Hepatocyte (in vitro differentiated cells): ENCODE measurements around the gene ZFHX3. TPM values are rescaled to one million over a fixed set of nuclear protein-coding genes. Genes with fewer than 3 reads are reported as not detected.
A peak's percentile ranks its signal among the peaks of the same experiment; 100 is the strongest.

ENCODE experiments used
- DNase-seq: peaks from one replicate; pipeline ENCODE4 v3.0.0-alpha.2; 2016; ENCODE audit warnings: low spot score
- H2AFZ ChIP-seq: fragments of 200-600 bp; sonication (generic); 2 replicates; pipeline ENCODE4 v1.6.0; 2016; ENCODE audit warnings: antibody characterized with exemption, mild to moderate bottlenecking
- H3K27ac ChIP-seq: fragments of 200-600 bp; sonication (generic); 2 replicates; pipeline ENCODE4 v1.5.1; 2016; ENCODE audit warnings: mild to moderate bottlenecking
- H3K27me3 ChIP-seq: fragments of 200-600 bp; sonication (generic); 2 replicates; pipeline ENCODE4 v1.6.1; 2016
- H3K36me3 ChIP-seq: fragments of 200-600 bp; sonication (generic); replicated peaks from 2 replicates; pipeline ENCODE4 v1.5.1; 2016; ENCODE audit warnings: low read depth; ENCODE audit not compliant: insufficient read depth
- H3K4me1 ChIP-seq: fragments of 200-600 bp; sonication (generic); 2 replicates; pipeline ENCODE4 v1.5.1; 2016; ENCODE audit warnings: mild to moderate bottlenecking, moderate library complexity; ENCODE audit not compliant: insufficient read depth
- H3K4me2 ChIP-seq: fragments of 200-600 bp; sonication (generic); 2 replicates; pipeline ENCODE4 v1.6.0; 2016
- H3K4me3 ChIP-seq: fragments of 200-600 bp; sonication (generic); 2 replicates; pipeline ENCODE4 v1.5.1; 2016; ENCODE audit warnings: mild to moderate bottlenecking
- H3K79me2 ChIP-seq: fragments of 200-600 bp; sonication (generic); 2 replicates; pipeline ENCODE4 v1.6.0; 2017; ENCODE audit warnings: mild to moderate bottlenecking
- H3K9me2 ChIP-seq: fragments of 200-600 bp; sonication (generic); replicated peaks from 2 replicates; pipeline ENCODE4 v1.6.0; 2017; ENCODE audit warnings: mild to moderate bottlenecking; ENCODE audit not compliant: insufficient read depth
- H3K9me3 ChIP-seq: fragments of 200-600 bp; sonication (generic); 2 replicates; pipeline ENCODE4 v1.5.1; 2016; ENCODE audit warnings: low read depth, mild to moderate bottlenecking
- H4K20me1 ChIP-seq: fragments of 200-600 bp; sonication (generic); 2 replicates; pipeline ENCODE4 v1.6.0; 2016; ENCODE audit warnings: mild to moderate bottlenecking; ENCODE audit not compliant: insufficient read depth, poor library complexity, severe bottlenecking
- CTCF ChIP-seq: fragments of 200-600 bp; sonication (generic); IDR thresholded peaks from 2 replicates; pipeline ENCODE4 v1.5.1; 2016; ENCODE audit warnings: antibody characterized with exemption, mild to moderate bottlenecking; ENCODE audit not compliant: poor library complexity
- EZH2 ChIP-seq: fragments of 200-600 bp; sonication (generic); IDR thresholded peaks from 2 replicates; pipeline ENCODE4 v1.6.1; 2016; ENCODE audit warnings: antibody characterized with exemption, mild to moderate bottlenecking, borderline replicate concordance
- EZH2phosphoT487 ChIP-seq: fragments of 200-600 bp; sonication (generic); IDR thresholded peaks from one replicate; pipeline ENCODE4 v1.6.1; 2018; ENCODE audit warnings: antibody characterized with exemption, mild to moderate bottlenecking, low read depth, moderate library complexity; ENCODE audit not compliant: unreplicated experiment, severe bottlenecking
- WGBS: methylation state at CpG from one replicate; pipeline ENCODE4 v1.1.6; 2016; ENCODE audit warnings: low lambda C conversion rate; ENCODE audit errors: missing lambda C conversion rate; 5-methylcytosine and 5-hydroxymethylcytosine counted together
- polyA plus RNA-seq: library from polyadenylated mRNA; unstranded; fragments of >200 nt; fragmentation: Nextera tagmentation; extraction: Ambion mirVana; gene quantifications from 2 replicates; pipeline ENCODE4 v1.2.1, GENCODE V29; 2016
- total RNA-seq: library from RNA; depleted of rRNA; stranded (reverse); fragments of >200 nt; gene quantifications from 2 replicates; pipeline ENCODE4 v1.2.3, GENCODE V29; 2014

Gene ZFHX3
- total and polyA plus RNA-seq, 2 experiments from 2014 or later: 6.4 to 11.6 TPM

GRCh38 chr16:73048292-73049080 is 558 bp upstream of the ZFHX3 start:
- no peaks in the 10 kb centered on the region for H3K27me3 ChIP-seq
- H2AFZ ChIP-seq: peak overlapping the region; percentile 51
- H3K4me2 ChIP-seq: peak overlapping the region; percentile 93
- peaks cover 94% of the 10 kb centered on the region for H3K79me2 ChIP-seq
- peak overlapping the region; percentile 98 for H3K27ac ChIP-seq
- H3K36me3 ChIP-seq: no peaks in the 10 kb centered on the region
- peaks cover 86% of the 10 kb centered on the region for H3K4me1 ChIP-seq
- no peaks in the 10 kb centered on the region for H3K9me3 ChIP-seq
- H4K20me1 ChIP-seq: peaks cover 3% of the 10 kb centered on the region
- peak; percentile 65 for DNase-seq
- 17% methylated on average over 15 of the region's 57 CpGs for WGBS
- H3K4me3 ChIP-seq: peak overlapping the region; percentile 86
- TF ChIP-seq EZH2 (no peak), CTCF (no peak), EZH2phosphoT487 (no peak)
- no peaks in the 10 kb centered on the region for H3K9me2 ChIP-seq

GRCh38 chr16:73047221-73047535 is 750 bp downstream of the ZFHX3 start:
- H3K27ac ChIP-seq: peak overlapping the region; percentile 98
- 38% methylated on average over 6 of the region's 6 CpGs for WGBS

GRCh38 chr16:73046849-73047214 is 1.1 kb downstream of the ZFHX3 start:
- peaks cover 81% of the 10 kb centered on the region for H3K4me1 ChIP-seq
- WGBS: 44% methylated on average over 4 of the region's 4 CpGs
- no peak for DNase-seq
- no peak for TF ChIP-seq CTCF
- TF ChIP-seq EZH2phosphoT487: no peak
- no peak for TF ChIP-seq EZH2
- peak overlapping the region; percentile 93 for H3K4me2 ChIP-seq
- H3K9me3 ChIP-seq: no peaks in the 10 kb centered on the region
- H2AFZ ChIP-seq: no peak overlapping the region
- H3K27me3 ChIP-seq: no peaks in the 10 kb centered on the region
- no peaks in the 10 kb centered on the region for H3K36me3 ChIP-seq
- H3K79me2 ChIP-seq: peaks cover 94% of the 10 kb centered on the region
- H3K9me2 ChIP-seq: no peaks in the 10 kb centered on the region
- peak overlapping the region; percentile 86 for H3K4me3 ChIP-seq
- H4K20me1 ChIP-seq: peaks cover 3% of the 10 kb centered on the region
- H3K27ac ChIP-seq: peak overlapping the region; percentile 98

More at GRCh38 chr16:73047221-73047535, 750 bp downstream of the ZFHX3 start:
- Histone ChIP-seq H3K9me3 (no peaks in the 10 kb centered on the region), H3K79me2 (peaks cover 94% of the 10 kb centered on the region), H2AFZ (no peak overlapping the region), H3K4me1 (peaks cover 81% of the 10 kb centered on the region), H3K27me3 (no peaks in the 10 kb centered on the region), H3K4me2 (peak overlapping the region; percentile 93), H3K4me3 (peak overlapping the region; percentile 86), H3K36me3 (no peaks in the 10 kb centered on the region), H4K20me1 (peaks cover 3% of the 10 kb centered on the region), H3K9me2 (no peaks in the 10 kb centered on the region)
- TF ChIP-seq CTCF (no peak), EZH2phosphoT487 (no peak), EZH2 (no peak)
- DNase-seq: no peak
